PC-9 (cell line): Measurements from ENCODE around the gene GMNN. TPM values are rescaled to one million over a fixed set of nuclear protein-coding genes. Genes with fewer than 3 reads are reported as not detected.

Source experiments
- BruUV-seq: library from RNA; stranded (reverse); fragments of 400-500 nt; replicated peaks from 2 replicates; lab custom pipeline; 2021; lab: Mats Ljungman, UMichigan
- CTCF ChIA-PET: fragments of 300-600 bp; sonication (Branson Sonifier 250); formaldehyde crosslinking; loops from one replicate; lab custom pipeline; 2022; ENCODE audit warnings: antibody characterized with exemption; lab: Charles Lee
- POLR2A ChIA-PET: fragments of 300-600 bp; sonication (Branson Sonifier 250); formaldehyde crosslinking; loops from one replicate; lab custom pipeline; 2022; ENCODE audit warnings: antibody characterized with exemption; ENCODE audit not compliant: unreplicated experiment; lab: Charles Lee
- DNase-seq, 2 experiments: peaks; one replicate each; pipeline versions ENCODE4 v3.0.0 to v3.0.0-alpha.2; 2015 to 2022; ENCODE audit warnings: mixed read lengths in 1 of 2
- H2AFZ ChIP-seq: fragments of 200-600 bp; sonication (generic); 2 replicates; pipeline ENCODE4 v1.8.1; 2017; ENCODE audit warnings: antibody characterized with exemption
- H3F3A ChIP-seq: fragments of 200-600 bp; sonication (generic); 2 replicates; pipeline ENCODE4 v1.8.1; 2017; ENCODE audit warnings: antibody characterized with exemption, mild to moderate bottlenecking, low read depth; ENCODE audit not compliant: insufficient read depth
- H3K27ac ChIP-seq: fragments of 200-600 bp; sonication (generic); 2 replicates; pipeline ENCODE4 v1.6.1; 2016; ENCODE audit warnings: mixed run types
- H3K27me3 ChIP-seq: fragments of 200-600 bp; sonication (generic); 2 replicates; pipeline ENCODE4 v1.6.1; 2016; ENCODE audit warnings: low read depth, mixed run types; ENCODE audit not compliant: insufficient read depth
- H3K36me3 ChIP-seq: fragments of 200-600 bp; sonication (generic); 2 replicates; pipeline ENCODE4 v1.6.1; 2016; ENCODE audit warnings: low read depth, mixed run types
- H3K4me1 ChIP-seq: fragments of 200-600 bp; sonication (generic); replicated peaks from 2 replicates; pipeline ENCODE4 v1.6.1; 2016; ENCODE audit warnings: mixed run types; ENCODE audit not compliant: insufficient read depth
- H3K4me2 ChIP-seq: fragments of 200-600 bp; sonication (generic); 2 replicates; pipeline ENCODE4 v1.6.1; 2017; ENCODE audit warnings: mixed run types
- H3K4me3 ChIP-seq: fragments of 200-600 bp; sonication (generic); 2 replicates; pipeline ENCODE4 v1.6.1; 2016; ENCODE audit warnings: mixed run types
- H3K79me2 ChIP-seq: fragments of 200-600 bp; sonication (generic); 2 replicates; pipeline ENCODE4 v1.6.1; 2017; ENCODE audit warnings: low read depth, mixed run types
- H3K9me2 ChIP-seq: fragments of 200-600 bp; sonication (generic); 2 replicates; pipeline ENCODE4 v1.8.1; 2017; ENCODE audit warnings: mild to moderate bottlenecking; ENCODE audit not compliant: insufficient read depth
- H3K9me3 ChIP-seq: fragments of 200-600 bp; sonication (generic); 2 replicates; pipeline ENCODE4 v1.8.1; 2016; ENCODE audit warnings: low read depth; ENCODE audit not compliant: insufficient read depth
- H4K20me1 ChIP-seq: fragments of 200-600 bp; sonication (generic); 2 replicates; pipeline ENCODE4 v1.8.1; 2017; ENCODE audit not compliant: insufficient read depth
- EZH2 ChIP-seq: fragments of 200-600 bp; sonication (generic); IDR thresholded peaks from 2 replicates; pipeline ENCODE4 v1.8.0; 2017; ENCODE audit warnings: antibody characterized with exemption, low read depth
- intact Hi-C: fragments of 100-400 bp; cut with micrococcal nuclease; formaldehyde crosslinking; loops from one replicate; pipeline ENCODE4 v1.10.0; 2022; ENCODE audit not compliant: unreplicated experiment
- total RNA-seq: library from RNA; stranded (reverse); gene quantifications from 2 replicates; pipeline ENCODE4 v1.2.3, GENCODE V29; 2021
- TF ChIP-seq, protein P1 (sequence below): fragments of 200-600 bp; sonication (generic); conservative IDR thresholded peaks from 2 replicates; pipeline ENCODE4 v1.6.1; 2017; ENCODE audit warnings: mixed run types, antibody characterized with exemption, mild to moderate bottlenecking, moderate library complexity

Gene GMNN
- total RNA-seq, 1 experiment from 2014 or later = 54.8 TPM

GRCh38 chr6:24829657-24830056 is 54.9 kb downstream of the GMNN start:
- no TSS peak for BruUV-seq
- intact Hi-C loops = no loop called here
- no peak overlapping the region for H3K27ac ChIP-seq
- H3K79me2 ChIP-seq = no peaks in the 10 kb centered on the region
- no peaks in the 10 kb centered on the region for H3K9me2 ChIP-seq
- no peaks in the 10 kb centered on the region for H4K20me1 ChIP-seq
- ChIA-PET POLR2A (no interaction called here), CTCF (interaction anchor here (0.5 to 0.6 kb wide), 2 partner anchors 25 to 188 kb away, joined by 3 to 4 read pairs; no protein-coding TSS in a partner anchor)
- no peaks in the 10 kb centered on the region for H3F3A ChIP-seq
- H3K27me3 ChIP-seq = no peaks in the 10 kb centered on the region
- no peak overlapping the region for H3K4me3 ChIP-seq
- no peaks in the 10 kb centered on the region; the same call in 1 of the 2 replicates for H3K9me3 ChIP-seq
- H3K4me1 ChIP-seq = no peaks in the 10 kb centered on the region
- H3K4me2 ChIP-seq = no peak overlapping the region
- no peak for TF ChIP-seq EZH2
- TF ChIP-seq, protein P1, sequence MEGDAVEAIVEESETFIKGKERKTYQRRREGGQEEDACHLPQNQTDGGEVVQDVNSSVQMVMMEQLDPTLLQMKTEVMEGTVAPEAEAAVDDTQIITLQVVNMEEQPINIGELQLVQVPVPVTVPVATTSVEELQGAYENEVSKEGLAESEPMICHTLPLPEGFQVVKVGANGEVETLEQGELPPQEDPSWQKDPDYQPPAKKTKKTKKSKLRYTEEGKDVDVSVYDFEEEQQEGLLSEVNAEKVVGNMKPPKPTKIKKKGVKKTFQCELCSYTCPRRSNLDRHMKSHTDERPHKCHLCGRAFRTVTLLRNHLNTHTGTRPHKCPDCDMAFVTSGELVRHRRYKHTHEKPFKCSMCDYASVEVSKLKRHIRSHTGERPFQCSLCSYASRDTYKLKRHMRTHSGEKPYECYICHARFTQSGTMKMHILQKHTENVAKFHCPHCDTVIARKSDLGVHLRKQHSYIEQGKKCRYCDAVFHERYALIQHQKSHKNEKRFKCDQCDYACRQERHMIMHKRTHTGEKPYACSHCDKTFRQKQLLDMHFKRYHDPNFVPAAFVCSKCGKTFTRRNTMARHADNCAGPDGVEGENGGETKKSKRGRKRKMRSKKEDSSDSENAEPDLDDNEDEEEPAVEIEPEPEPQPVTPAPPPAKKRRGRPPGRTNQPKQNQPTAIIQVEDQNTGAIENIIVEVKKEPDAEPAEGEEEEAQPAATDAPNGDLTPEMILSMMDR = no peak; the same call in 1 of the 2 replicates
- H3K36me3 ChIP-seq = no peaks in the 10 kb centered on the region
- no peak for DNase-seq
- no peak overlapping the region for H2AFZ ChIP-seq

DNA sequence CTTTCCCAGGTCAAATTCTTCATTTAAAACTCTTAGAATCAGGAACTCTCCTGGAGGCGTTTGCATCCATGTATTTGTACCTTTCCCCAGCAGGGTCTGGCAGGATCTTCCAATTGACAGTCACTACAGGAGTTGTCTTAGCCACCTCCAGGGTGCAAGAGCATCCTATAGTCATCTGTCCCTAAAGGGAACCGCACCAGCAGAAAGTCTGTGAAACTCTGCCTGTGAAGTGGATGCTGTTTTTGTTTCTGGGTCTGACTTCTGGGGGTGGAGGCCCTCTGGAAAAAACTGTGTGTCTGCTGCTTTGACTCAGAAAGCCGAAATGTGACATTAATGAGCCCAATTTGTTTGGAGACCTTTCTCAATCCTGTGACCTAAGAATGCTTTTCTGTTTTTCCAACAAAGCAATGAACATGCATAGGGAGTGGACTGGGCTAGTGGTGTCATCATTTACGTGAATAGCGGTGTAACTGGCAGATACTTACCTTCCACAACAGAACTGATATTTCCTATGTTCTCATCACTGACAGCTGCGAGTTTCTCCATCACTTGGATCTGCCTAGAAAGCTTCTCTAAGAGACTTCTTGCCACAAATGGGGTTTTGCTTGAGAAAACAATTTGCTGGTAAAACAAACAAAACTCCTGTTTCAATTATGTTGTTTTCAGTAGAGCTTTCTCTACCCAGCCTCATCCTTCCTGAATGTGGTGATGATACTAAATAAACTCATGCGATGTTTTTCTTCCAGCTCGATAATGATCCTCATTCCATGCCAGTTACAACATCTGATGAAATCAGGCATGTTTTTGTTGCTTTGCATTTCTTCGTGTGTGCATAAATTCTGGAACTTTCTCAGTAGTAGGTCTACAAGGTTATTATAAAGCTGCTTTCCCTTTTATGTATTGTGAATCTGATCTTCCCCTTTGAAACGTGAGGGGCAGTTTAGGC is 57.3 kb downstream of the GMNN start:
- no TSS peak for BruUV-seq
- Histone ChIP-seq H3K79me2 (no peaks in the 10 kb centered on the region), H2AFZ (no peak overlapping the region), H3K9me3 (no peaks in the 10 kb centered on the region), H3K4me1 (no peaks in the 10 kb centered on the region), H3K4me3 (no peak overlapping the region), H3K27me3 (no peaks in the 10 kb centered on the region), H3K9me2 (no peaks in the 10 kb centered on the region), H4K20me1 (no peaks in the 10 kb centered on the region), H3K27ac (no peak overlapping the region), H3K4me2 (no peak overlapping the region), H3K36me3 (no peaks in the 10 kb centered on the region), H3F3A (no peaks in the 10 kb centered on the region)
- DNase-seq = no peak
- ChIA-PET POLR2A (no interaction called here), CTCF (no interaction called here)
- TF ChIP-seq EZH2 = no peak
- TF ChIP-seq, protein P1 = no peak
- intact Hi-C loops = no loop called here

- no peak overlapping the region for H3K27ac ChIP-seq
- no peak for DNase-seq
- intact Hi-C loops = no loop called here
- TF ChIP-seq EZH2 = no peak
- TF ChIP-seq, protein P1 = no peak
- no TSS peak for BruUV-seq
- no peak overlapping the region for H3K4me3 ChIP-seq
- H3K9me3 ChIP-seq = no peaks in the 10 kb centered on the region
- POLR2A ChIA-PET = no interaction called here
- no peaks in the 10 kb centered on the region for H4K20me1 ChIP-seq
- H3F3A ChIP-seq = no peaks in the 10 kb centered on the region
- H3K36me3 ChIP-seq = no peaks in the 10 kb centered on the region
- H2AFZ ChIP-seq = no peak overlapping the region
- no peaks in the 10 kb centered on the region for H3K27me3 ChIP-seq
- no peaks in the 10 kb centered on the region for H3K4me1 ChIP-seq
- no peaks in the 10 kb centered on the region for H3K79me2 ChIP-seq
- CTCF ChIA-PET = no interaction called here
- H3K9me2 ChIP-seq = no peaks in the 10 kb centered on the region
- H3K4me2 ChIP-seq = no peak overlapping the region
These were observed 58.1 kb downstream of the GMNN start for GRCh38 chr6:24832794-24833193.
